ENCODE data around the gene MASP2.
"Not testable (repeated sequence)": the region's sequence is repeated elsewhere in the genome, so short reads cannot be mapped to it uniquely, and the experiment has no call there.

GRCh38 chr1:10989920-10990516, 57.0 kb downstream of the MASP2 start:
- TF ChIP-seq CTCF, POLR2A (IDR thresholded peaks at IDR 0.05): not testable (repeated sequence)

Measured in adrenal gland (tissue), 5 donors.